HL-60 (cell line): Measurements from ENCODE around the gene SMIM38.

Experiments used
- DNase-seq, 2 experiments: peaks; one replicate each; pipeline ENCODE4 v3.0.0-alpha.2; 2010 to 2020; ENCODE audit warnings: low read depth in 1 of 2, low spot score in 1 of 2
- H3K27ac ChIP-seq: fragments of 250-450 bp; sonication (Bioruptor Pico); replicated peaks from 2 replicates; pipeline ENCODE4 v1.5.1; 2020; ENCODE audit warnings: mild to moderate bottlenecking, moderate library complexity
- H3K27me3 ChIP-seq: fragments of 250-450 bp; sonication (Bioruptor Pico); 2 replicates; pipeline ENCODE4 v1.5.1; 2021; ENCODE audit warnings: mild to moderate bottlenecking, moderate library complexity; ENCODE audit not compliant: insufficient read depth, poor library complexity, severe bottlenecking
- H3K4me3 ChIP-seq: replicated peaks from 2 replicates; pipeline ENCODE4 v1.5.1; 2011; ENCODE audit warnings: mild to moderate bottlenecking, control low read depth, low read length; ENCODE audit not compliant: insufficient read depth
- GABPA ChIP-seq: IDR thresholded peaks from 2 replicates; pipeline ENCODE4 v1.6.1; 2012; ENCODE audit warnings: low read depth
- POLR2AphosphoS5 ChIP-seq: IDR thresholded peaks from 2 replicates; pipeline ENCODE4 v1.6.1; 2012; ENCODE audit warnings: low read depth
- SPI1 ChIP-seq: IDR thresholded peaks from 2 replicates; pipeline ENCODE4 v1.6.1; 2012; ENCODE audit warnings: low read depth, mild to moderate bottlenecking, borderline replicate concordance
- TF ChIP-seq, protein P1 (sequence below): IDR thresholded peaks from 2 replicates; pipeline ENCODE4 v1.6.1; 2012; ENCODE audit warnings: low read depth; ENCODE audit not compliant: insufficient replicate concordance
- TF ChIP-seq, protein P2 (sequence below): IDR thresholded peaks from one replicate; pipeline ENCODE4 v1.5.1; 2011; ENCODE audit warnings: low read length, control low read depth, inconsistent platforms; ENCODE audit not compliant: insufficient read depth

Gene SMIM38

DNA sequence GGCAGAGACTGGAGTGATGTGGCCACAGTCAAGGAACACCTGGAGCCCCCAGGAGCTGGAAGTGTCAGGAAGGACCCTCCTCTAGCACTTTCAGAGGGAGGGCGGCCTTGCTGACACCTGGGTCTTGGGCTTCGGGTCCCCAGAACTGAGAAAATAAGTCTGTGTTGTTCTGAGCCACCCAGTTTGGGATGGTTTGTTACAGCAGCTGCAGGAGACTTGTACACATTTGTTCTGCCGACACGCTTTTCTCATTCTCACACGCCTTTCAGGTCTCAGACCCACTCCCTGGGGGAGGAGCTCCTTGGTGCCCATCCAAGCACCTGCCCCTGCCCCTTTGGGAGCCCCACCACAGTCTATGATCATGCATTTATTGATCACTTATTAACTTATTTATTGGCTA lies 47.2 kb upstream of the SMIM38 start:
- DNase-seq, result no peak
- TF ChIP-seq, protein P1, sequence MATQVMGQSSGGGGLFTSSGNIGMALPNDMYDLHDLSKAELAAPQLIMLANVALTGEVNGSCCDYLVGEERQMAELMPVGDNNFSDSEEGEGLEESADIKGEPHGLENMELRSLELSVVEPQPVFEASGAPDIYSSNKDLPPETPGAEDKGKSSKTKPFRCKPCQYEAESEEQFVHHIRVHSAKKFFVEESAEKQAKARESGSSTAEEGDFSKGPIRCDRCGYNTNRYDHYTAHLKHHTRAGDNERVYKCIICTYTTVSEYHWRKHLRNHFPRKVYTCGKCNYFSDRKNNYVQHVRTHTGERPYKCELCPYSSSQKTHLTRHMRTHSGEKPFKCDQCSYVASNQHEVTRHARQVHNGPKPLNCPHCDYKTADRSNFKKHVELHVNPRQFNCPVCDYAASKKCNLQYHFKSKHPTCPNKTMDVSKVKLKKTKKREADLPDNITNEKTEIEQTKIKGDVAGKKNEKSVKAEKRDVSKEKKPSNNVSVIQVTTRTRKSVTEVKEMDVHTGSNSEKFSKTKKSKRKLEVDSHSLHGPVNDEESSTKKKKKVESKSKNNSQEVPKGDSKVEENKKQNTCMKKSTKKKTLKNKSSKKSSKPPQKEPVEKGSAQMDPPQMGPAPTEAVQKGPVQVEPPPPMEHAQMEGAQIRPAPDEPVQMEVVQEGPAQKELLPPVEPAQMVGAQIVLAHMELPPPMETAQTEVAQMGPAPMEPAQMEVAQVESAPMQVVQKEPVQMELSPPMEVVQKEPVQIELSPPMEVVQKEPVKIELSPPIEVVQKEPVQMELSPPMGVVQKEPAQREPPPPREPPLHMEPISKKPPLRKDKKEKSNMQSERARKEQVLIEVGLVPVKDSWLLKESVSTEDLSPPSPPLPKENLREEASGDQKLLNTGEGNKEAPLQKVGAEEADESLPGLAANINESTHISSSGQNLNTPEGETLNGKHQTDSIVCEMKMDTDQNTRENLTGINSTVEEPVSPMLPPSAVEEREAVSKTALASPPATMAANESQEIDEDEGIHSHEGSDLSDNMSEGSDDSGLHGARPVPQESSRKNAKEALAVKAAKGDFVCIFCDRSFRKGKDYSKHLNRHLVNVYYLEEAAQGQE, result no peak
- TF ChIP-seq POLR2AphosphoS5 (no peak), SPI1 (no peak), GABPA (no peak)
- TF ChIP-seq, protein P2, sequence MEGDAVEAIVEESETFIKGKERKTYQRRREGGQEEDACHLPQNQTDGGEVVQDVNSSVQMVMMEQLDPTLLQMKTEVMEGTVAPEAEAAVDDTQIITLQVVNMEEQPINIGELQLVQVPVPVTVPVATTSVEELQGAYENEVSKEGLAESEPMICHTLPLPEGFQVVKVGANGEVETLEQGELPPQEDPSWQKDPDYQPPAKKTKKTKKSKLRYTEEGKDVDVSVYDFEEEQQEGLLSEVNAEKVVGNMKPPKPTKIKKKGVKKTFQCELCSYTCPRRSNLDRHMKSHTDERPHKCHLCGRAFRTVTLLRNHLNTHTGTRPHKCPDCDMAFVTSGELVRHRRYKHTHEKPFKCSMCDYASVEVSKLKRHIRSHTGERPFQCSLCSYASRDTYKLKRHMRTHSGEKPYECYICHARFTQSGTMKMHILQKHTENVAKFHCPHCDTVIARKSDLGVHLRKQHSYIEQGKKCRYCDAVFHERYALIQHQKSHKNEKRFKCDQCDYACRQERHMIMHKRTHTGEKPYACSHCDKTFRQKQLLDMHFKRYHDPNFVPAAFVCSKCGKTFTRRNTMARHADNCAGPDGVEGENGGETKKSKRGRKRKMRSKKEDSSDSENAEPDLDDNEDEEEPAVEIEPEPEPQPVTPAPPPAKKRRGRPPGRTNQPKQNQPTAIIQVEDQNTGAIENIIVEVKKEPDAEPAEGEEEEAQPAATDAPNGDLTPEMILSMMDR, result no peak
- no peak overlapping the region for H3K4me3 ChIP-seq
- no peak overlapping the region for H3K27ac ChIP-seq
- H3K27me3 ChIP-seq, result no peaks in the 10 kb centered on the region

DNA sequence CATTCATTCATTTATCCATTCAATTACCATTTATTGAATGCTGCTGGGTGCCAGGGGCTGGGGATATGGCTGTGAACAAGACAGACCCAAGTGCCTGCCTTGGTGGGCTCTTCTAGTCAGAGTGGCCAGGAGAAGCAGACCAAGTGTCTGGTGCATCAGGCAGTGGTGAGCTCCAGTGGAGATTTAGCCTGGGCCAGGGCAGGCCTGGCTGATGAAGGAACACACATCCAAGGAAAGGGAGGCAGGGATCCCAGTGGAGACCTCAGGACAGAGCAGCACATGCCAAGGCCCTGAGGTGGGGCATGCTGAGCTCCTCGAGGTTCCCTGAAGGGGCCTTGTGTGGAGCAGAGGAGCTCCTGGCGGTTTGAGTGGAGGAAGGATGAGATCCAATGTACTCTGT lies 46.6 kb upstream of the SMIM38 start:
- Histone ChIP-seq H3K27me3 (no peaks in the 10 kb centered on the region), H3K27ac (no peak overlapping the region), H3K4me3 (no peak overlapping the region)
- TF ChIP-seq, protein P2, result no peak
- no peak for TF ChIP-seq GABPA
- DNase-seq, result no peak

DNA sequence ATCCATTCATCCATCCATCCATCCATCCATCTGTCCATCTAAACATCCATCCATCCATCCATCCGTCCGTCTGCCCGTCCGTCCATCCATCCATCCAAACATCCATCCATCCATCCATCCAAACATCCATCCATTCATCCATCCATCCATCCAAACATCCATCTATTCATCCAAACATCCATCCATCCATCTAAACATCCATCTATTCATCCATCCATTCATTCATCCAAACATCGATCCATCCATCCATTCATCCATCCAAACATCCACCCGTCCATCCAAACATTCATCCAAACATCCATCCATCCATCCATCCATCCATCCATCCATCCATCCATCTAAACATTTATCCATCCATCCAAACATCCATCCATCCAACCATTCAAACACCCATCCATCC lies 45.3 kb upstream of the SMIM38 start:
- Histone ChIP-seq H3K27ac (no peak overlapping the region), H3K27me3 (no peaks in the 10 kb centered on the region), H3K4me3 (no peak overlapping the region)
- no peak for DNase-seq
- TF ChIP-seq, protein P2, result no peak

DNA sequence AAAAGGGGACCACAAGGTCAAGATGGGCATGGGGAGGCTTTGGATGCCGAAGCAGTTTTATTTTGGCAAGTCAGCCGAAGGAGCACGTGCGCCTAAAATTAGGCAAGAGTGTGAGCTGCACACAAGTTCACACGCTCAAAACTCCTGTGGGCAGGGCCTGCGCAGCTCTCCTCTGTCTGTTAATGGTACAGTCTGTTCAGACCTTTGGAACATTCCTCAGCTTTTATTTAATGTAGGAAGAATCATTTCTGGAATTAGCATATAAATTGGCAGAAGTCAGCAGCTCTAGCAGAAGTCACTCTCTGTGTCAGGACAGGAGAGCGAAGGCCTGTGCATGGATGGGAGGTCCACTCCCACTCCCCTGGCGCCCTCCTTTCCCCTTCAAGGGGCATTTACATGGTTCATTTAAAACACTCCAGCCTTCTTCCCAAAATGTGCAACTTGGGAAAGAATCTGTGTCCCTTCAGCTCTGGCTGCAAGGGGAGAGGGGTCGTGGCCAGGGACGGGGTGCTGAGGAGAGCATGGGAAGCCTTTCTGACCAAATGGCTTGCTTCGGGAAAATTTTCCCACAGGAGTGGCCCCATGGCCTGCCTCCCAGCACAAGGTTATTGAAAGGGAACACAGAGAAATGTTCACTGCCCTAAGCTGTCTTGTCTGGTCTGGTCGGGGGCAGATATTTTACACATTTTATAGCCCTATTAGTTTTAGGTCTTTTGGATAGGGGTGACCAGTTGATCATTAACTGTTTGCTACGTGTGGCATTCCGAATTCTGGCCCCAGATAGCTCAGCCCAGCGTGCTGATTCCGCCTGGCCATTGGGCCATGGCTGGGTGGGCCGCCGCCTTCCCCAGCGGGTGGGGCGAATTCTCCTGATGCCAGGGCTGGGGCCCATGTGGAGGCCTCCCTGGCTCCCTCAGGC lies 43.9 kb upstream of the SMIM38 start:
- no peak for DNase-seq
- H3K4me3 ChIP-seq, result no peak overlapping the region
- H3K27me3 ChIP-seq, result no peaks in the 10 kb centered on the region
- no peak overlapping the region for H3K27ac ChIP-seq
- TF ChIP-seq GABPA, result no peak
- no peak for TF ChIP-seq SPI1

DNA sequence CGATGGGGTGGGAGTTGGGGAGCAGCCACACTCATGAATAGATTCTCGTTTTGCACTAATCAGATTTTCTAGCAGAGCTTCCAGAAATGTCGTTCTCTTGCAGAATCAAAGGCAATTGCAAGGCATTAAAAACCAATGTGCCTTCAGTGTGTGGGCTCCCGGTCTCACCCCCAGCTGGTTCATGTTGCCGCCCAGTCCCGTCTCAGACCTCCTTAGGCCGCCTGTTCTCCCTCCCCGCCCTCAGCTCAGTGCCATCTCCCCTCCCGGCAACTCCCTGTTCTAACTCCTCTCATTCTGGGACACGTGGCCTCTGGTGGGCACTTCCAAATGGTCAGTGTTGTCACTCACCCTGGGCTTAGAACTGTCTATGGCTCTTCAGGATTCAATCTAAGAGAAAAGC lies 42.5 kb upstream of the SMIM38 start:
- H3K4me3 ChIP-seq, result no peak overlapping the region
- H3K27me3 ChIP-seq, result no peaks in the 10 kb centered on the region
- TF ChIP-seq SPI1 (no peak), POLR2AphosphoS5 (no peak), GABPA (no peak)
- TF ChIP-seq, protein P1, result no peak
- TF ChIP-seq, protein P2, result no peak
- H3K27ac ChIP-seq, result no peak overlapping the region
- no peak for DNase-seq
